K562 (cell line): ENCODE results near the gene RPL22. TPM values are rescaled to one million over a fixed set of nuclear protein-coding genes. Genes with fewer than 3 reads are reported as not detected.
A peak's percentile ranks its signal among the peaks of the same experiment; 100 is the strongest.

ENCODE experiments used
- E2F6 ChIP-seq, 2 experiments: IDR thresholded peaks; 2 replicates each; pipeline ENCODE4 v1.6.1; 2011; ENCODE audit warnings: borderline replicate concordance in 1 of 2, control low read depth in 1 of 2, low read depth in 1 of 2, low read length in 1 of 2, mild to moderate bottlenecking in 1 of 2, mixed read lengths in 1 of 2, moderate library complexity in 1 of 2; ENCODE audit not compliant: insufficient read depth in 1 of 2, insufficient read length in 1 of 2, poor library complexity in 1 of 2, severe bottlenecking in 1 of 2; ENCODE audit errors: extremely low read depth in 1 of 2
- FOXM1 ChIP-seq, 2 experiments: fragments of 450-650 bp in 1 of 2; sonication (generic) in 1 of 2; formaldehyde crosslinking in 1 of 2; IDR thresholded peaks; 2 replicates each; pipeline versions ENCODE4 v1.6.1 to v1.9.0; 2017 to 2022; ENCODE audit warnings: low read depth in 2 of 2, mild to moderate bottlenecking in 2 of 2, missing genetic modification reagents in 1 of 2, moderate library complexity in 1 of 2
- MTA2 ChIP-seq: fragments of 450-650 bp; IDR thresholded peaks from 2 replicates; pipeline ENCODE4 v1.6.1; 2016; ENCODE audit warnings: low read depth
- POLR2A ChIP-seq: fragments of 450-650 bp; conservative IDR thresholded peaks from 2 replicates; pipeline ENCODE4 v1.6.1; 2016
- PTRF ChIP-seq: fragments of 450-650 bp; IDR thresholded peaks from 2 replicates; pipeline ENCODE4 v1.6.1; 2016; ENCODE audit warnings: mild to moderate bottlenecking, missing genetic modification characterization, missing compliant biosample characterization
- RUNX1 ChIP-seq: sonication (generic); IDR thresholded peaks from 2 replicates; pipeline ENCODE4 v1.6.1; 2016; ENCODE audit warnings: antibody characterized with exemption, low read depth
- ZBTB7A ChIP-seq: IDR thresholded peaks from 2 replicates; pipeline ENCODE4 v1.6.1; 2011; ENCODE audit warnings: low read depth, mild to moderate bottlenecking, low read length, moderate library complexity, borderline replicate concordance; ENCODE audit not compliant: control insufficient read depth
- polyA plus RNA-seq, 8 experiments: library from polyadenylated mRNA; depleted of rRNA in 4 of 8; stranded (reverse) in 5 of 8; unstranded in 3 of 8; fragments of >200 nt; fragmentation: Nextera tagmentation in 2 of 8; fragmentation: Illumina TruSeq in 1 of 8; extraction: Ambion mirVana in 2 of 8; extraction: Trizol in 1 of 8; gene quantifications; 2 replicates each; pipeline versions ENCODE4 v1.2.1 to v1.2.3, GENCODE V29; 2011 to 2014; ENCODE audit warnings: inconsistent platforms in 1 of 8, missing spikeins in 1 of 8
- total RNA-seq, 7 experiments: library from RNA; depleted of rRNA in 6 of 7; stranded (reverse); fragments of >200 nt in 6 of 7; fragmentation: Illumina TruSeq in 2 of 7; extraction: Trizol in 2 of 7; gene quantifications; 2 replicates each; pipeline versions ENCODE4 v1.2.1 to v1.2.3, GENCODE V29; 2011 to 2021; ENCODE audit warnings: low replicate concordance in 1 of 7
- TF ChIP-seq, protein P1 (sequence below): fragments of 450-650 bp; conservative IDR thresholded peaks from 2 replicates; pipeline ENCODE4 v1.6.1; 2016; ENCODE audit warnings: missing genetic modification characterization, low read depth, mild to moderate bottlenecking, control low read depth, missing compliant biosample characterization
- TF ChIP-seq, protein P2 (sequence below): sonication (generic); formaldehyde crosslinking; IDR thresholded peaks from 2 replicates; pipeline ENCODE4 v1.8.0; 2023; ENCODE audit warnings: missing genetic modification reagents, mild to moderate bottlenecking, borderline replicate concordance

The RPL22 gene
- total and polyA plus RNA-seq, 9 of the 15 experiments (the other 6 are each of a cell fraction or from before 2014, with no cell fraction given) = 467 to 1,165 (median 607) TPM

- TF ChIP-seq, protein P1, sequence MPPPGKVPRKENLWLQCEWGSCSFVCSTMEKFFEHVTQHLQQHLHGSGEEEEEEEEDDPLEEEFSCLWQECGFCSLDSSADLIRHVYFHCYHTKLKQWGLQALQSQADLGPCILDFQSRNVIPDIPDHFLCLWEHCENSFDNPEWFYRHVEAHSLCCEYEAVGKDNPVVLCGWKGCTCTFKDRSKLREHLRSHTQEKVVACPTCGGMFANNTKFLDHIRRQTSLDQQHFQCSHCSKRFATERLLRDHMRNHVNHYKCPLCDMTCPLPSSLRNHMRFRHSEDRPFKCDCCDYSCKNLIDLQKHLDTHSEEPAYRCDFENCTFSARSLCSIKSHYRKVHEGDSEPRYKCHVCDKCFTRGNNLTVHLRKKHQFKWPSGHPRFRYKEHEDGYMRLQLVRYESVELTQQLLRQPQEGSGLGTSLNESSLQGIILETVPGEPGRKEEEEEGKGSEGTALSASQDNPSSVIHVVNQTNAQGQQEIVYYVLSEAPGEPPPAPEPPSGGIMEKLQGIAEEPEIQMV (tag) = no peak
- peak; percentile 82; the same call in 1 of the 2 replicates for TF ChIP-seq ZBTB7A
- TF ChIP-seq FOXM1 (IDR thresholded peaks at IDR 0.05; ENCODE audit: low read depth) = no peak
- no peak for TF ChIP-seq FOXM1 (CRISPR knock-in tag; IDR thresholded peaks at IDR 0.05; ENCODE audit: low read depth)
- peak in 1 of 2 experiments; percentile 15 for TF ChIP-seq E2F6 (IDR thresholded peaks at IDR 0.05; ENCODE audit: borderline replicate concordance in 1 of 2, extremely low read depth in 1 of 2, insufficient read depth in 1 of 2, insufficient read length in 1 of 2, low read depth in 1 of 2, low read length in 1 of 2, poor library complexity in 1 of 2, severe bottlenecking in 1 of 2)
- no peak for TF ChIP-seq POLR2A
- TF ChIP-seq, protein P2, sequence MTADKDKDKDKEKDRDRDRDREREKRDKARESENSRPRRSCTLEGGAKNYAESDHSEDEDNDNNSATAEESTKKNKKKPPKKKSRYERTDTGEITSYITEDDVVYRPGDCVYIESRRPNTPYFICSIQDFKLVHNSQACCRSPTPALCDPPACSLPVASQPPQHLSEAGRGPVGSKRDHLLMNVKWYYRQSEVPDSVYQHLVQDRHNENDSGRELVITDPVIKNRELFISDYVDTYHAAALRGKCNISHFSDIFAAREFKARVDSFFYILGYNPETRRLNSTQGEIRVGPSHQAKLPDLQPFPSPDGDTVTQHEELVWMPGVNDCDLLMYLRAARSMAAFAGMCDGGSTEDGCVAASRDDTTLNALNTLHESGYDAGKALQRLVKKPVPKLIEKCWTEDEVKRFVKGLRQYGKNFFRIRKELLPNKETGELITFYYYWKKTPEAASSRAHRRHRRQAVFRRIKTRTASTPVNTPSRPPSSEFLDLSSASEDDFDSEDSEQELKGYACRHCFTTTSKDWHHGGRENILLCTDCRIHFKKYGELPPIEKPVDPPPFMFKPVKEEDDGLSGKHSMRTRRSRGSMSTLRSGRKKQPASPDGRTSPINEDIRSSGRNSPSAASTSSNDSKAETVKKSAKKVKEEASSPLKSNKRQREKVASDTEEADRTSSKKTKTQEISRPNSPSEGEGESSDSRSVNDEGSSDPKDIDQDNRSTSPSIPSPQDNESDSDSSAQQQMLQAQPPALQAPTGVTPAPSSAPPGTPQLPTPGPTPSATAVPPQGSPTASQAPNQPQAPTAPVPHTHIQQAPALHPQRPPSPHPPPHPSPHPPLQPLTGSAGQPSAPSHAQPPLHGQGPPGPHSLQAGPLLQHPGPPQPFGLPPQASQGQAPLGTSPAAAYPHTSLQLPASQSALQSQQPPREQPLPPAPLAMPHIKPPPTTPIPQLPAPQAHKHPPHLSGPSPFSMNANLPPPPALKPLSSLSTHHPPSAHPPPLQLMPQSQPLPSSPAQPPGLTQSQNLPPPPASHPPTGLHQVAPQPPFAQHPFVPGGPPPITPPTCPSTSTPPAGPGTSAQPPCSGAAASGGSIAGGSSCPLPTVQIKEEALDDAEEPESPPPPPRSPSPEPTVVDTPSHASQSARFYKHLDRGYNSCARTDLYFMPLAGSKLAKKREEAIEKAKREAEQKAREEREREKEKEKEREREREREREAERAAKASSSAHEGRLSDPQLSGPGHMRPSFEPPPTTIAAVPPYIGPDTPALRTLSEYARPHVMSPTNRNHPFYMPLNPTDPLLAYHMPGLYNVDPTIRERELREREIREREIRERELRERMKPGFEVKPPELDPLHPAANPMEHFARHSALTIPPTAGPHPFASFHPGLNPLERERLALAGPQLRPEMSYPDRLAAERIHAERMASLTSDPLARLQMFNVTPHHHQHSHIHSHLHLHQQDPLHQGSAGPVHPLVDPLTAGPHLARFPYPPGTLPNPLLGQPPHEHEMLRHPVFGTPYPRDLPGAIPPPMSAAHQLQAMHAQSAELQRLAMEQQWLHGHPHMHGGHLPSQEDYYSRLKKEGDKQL (CRISPR knock-in tag) = no peak
- no peak for TF ChIP-seq MTA2
- TF ChIP-seq PTRF (tag) = no peak
- no peak for TF ChIP-seq RUNX1
Observed at GRCh38 chr1:6246497-6247467, 47.4 kb upstream of the RPL22 start (continued).
